RWPE2 (cell line): ENCODE results near the gene SH3PXD2B.
A peak's percentile ranks its signal among the peaks of the same experiment; 100 is the strongest.
"Not testable (repeated sequence)": the region's sequence is repeated elsewhere in the genome, so short reads cannot be mapped to it uniquely, and the experiment has no call there.

ENCODE experiments used
- ATAC-seq: fragments of 200-7000 bp; cut with Tn5 transposase; 3 replicates; pipeline ENCODE4 v1.9.1; 2021; ENCODE audit warnings: low read depth
- DNase-seq: peaks from one replicate; pipeline ENCODE4 v3.0.0-alpha.2; 2020; ENCODE audit warnings: low spot score
- H3K27ac ChIP-seq: fragments of 450-650 bp; 2 replicates; pipeline ENCODE4 v1.5.1; 2017; ENCODE audit warnings: mild to moderate bottlenecking; ENCODE audit not compliant: poor library complexity, severe bottlenecking
- H3K27me3 ChIP-seq: fragments of 250-450 bp; sonication (Bioruptor Pico); 2 replicates; pipeline ENCODE4 v1.5.1; 2021; ENCODE audit warnings: mild to moderate bottlenecking, moderate library complexity; ENCODE audit not compliant: insufficient read depth, poor library complexity, severe bottlenecking
- H3K36me3 ChIP-seq: fragments of 250-450 bp; sonication (Bioruptor Pico); 2 replicates; pipeline ENCODE4 v1.5.1; 2020; ENCODE audit warnings: low read depth, mild to moderate bottlenecking, moderate library complexity
- H3K4me1 ChIP-seq: fragments of 250-450 bp; sonication (Bioruptor Pico); 2 replicates; pipeline ENCODE4 v1.5.1; 2021; ENCODE audit warnings: mild to moderate bottlenecking, moderate library complexity; ENCODE audit not compliant: insufficient read depth, poor library complexity, severe bottlenecking
- H3K4me3 ChIP-seq: fragments of 250-450 bp; sonication (Bioruptor Pico); 2 replicates; pipeline ENCODE4 v1.5.1; 2021; ENCODE audit warnings: mild to moderate bottlenecking, moderate library complexity; ENCODE audit not compliant: severe bottlenecking
- H3K9me3 ChIP-seq: fragments of 250-450 bp; sonication (Bioruptor Pico); 2 replicates; pipeline ENCODE4 v1.5.1; 2021; ENCODE audit warnings: mild to moderate bottlenecking, moderate library complexity; ENCODE audit not compliant: severe bottlenecking
- TF ChIP-seq, protein P1 (sequence below): fragments of 450-650 bp; IDR thresholded peaks from one replicate; pipeline ENCODE4 v1.5.1; 2017; ENCODE audit warnings: mild to moderate bottlenecking, moderate library complexity; ENCODE audit not compliant: poor library complexity, severe bottlenecking

The SH3PXD2B gene

GRCh38 chr5:172479784-172480115 is 25.4 kb upstream of the SH3PXD2B start:
- Histone ChIP-seq H3K9me3 (no peaks in the 10 kb centered on the region), H3K4me3 (no peak overlapping the region), H3K27me3 (no peaks in the 10 kb centered on the region), H3K4me1 (no peaks in the 10 kb centered on the region), H3K36me3 (no peaks in the 10 kb centered on the region), H3K27ac (no peak overlapping the region)
- ATAC-seq = no peak
- TF ChIP-seq, protein P1, sequence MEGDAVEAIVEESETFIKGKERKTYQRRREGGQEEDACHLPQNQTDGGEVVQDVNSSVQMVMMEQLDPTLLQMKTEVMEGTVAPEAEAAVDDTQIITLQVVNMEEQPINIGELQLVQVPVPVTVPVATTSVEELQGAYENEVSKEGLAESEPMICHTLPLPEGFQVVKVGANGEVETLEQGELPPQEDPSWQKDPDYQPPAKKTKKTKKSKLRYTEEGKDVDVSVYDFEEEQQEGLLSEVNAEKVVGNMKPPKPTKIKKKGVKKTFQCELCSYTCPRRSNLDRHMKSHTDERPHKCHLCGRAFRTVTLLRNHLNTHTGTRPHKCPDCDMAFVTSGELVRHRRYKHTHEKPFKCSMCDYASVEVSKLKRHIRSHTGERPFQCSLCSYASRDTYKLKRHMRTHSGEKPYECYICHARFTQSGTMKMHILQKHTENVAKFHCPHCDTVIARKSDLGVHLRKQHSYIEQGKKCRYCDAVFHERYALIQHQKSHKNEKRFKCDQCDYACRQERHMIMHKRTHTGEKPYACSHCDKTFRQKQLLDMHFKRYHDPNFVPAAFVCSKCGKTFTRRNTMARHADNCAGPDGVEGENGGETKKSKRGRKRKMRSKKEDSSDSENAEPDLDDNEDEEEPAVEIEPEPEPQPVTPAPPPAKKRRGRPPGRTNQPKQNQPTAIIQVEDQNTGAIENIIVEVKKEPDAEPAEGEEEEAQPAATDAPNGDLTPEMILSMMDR = no peak
- DNase-seq = no peak

DNA sequence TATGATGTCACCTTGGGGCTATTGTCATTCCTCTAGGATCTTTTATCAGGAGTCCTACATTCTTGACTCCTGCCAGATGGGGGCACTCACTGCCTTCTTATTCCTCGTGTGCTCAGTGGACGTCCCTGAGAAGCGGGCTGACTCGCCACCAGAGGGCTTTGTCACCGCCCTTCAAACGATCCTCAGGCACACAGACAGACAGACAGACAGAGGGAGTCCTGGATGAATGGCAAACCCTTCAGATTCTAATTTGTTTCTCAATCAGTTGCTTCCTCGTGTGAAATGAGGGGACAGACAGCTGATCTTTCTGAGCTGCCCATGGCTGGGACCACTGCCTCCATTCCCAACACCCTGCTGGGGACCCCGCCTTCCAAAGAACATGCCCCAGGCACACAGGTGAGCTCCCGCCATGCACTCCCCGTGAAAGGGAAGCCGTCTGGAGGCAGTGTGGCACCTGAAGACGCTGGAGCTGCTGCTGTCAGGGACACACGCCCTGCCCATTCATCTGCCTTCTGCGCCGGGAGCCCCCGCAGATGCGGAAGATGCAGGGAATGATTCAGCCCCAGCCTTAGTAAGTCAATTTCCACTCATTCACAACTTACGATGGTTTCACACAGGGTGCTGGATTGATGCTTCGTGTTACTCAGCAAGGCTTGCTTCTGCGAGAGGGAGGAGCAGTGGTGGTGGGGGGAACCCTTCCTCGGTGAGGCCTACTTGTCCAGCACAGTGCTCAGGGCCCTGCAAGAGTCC is 24.9 kb upstream of the SH3PXD2B start:
- DNase-seq (no peak), ATAC-seq (peak; percentile 93)
- Histone ChIP-seq H3K36me3 (no peaks in the 10 kb centered on the region), H3K9me3 (no peaks in the 10 kb centered on the region), H3K27ac (no peak overlapping the region), H3K4me3 (no peak overlapping the region), H3K4me1 (no peaks in the 10 kb centered on the region), H3K27me3 (no peaks in the 10 kb centered on the region)
- TF ChIP-seq, protein P1 = peak; percentile 97

GRCh38 chr5:172478695-172479033 is 24.3 kb upstream of the SH3PXD2B start:
- not testable (repeated sequence) for H3K4me3 ChIP-seq, H3K4me1 ChIP-seq, H3K36me3 ChIP-seq, DNase-seq, H3K9me3 ChIP-seq, H3K27ac ChIP-seq, ATAC-seq, H3K27me3 ChIP-seq

GRCh38 chr5:172478256-172478655 is 23.9 kb upstream of the SH3PXD2B start:
- Histone ChIP-seq H3K27ac (no peak overlapping the region), H3K4me1 (no peaks in the 10 kb centered on the region), H3K9me3 (no peaks in the 10 kb centered on the region), H3K27me3 (no peaks in the 10 kb centered on the region), H3K4me3 (no peak overlapping the region), H3K36me3 (no peaks in the 10 kb centered on the region)
- DNase-seq (no peak), ATAC-seq (no peak)
- TF ChIP-seq, protein P1 = no peak

- H3K4me1 ChIP-seq = no peaks in the 10 kb centered on the region
- no peaks in the 10 kb centered on the region for H3K36me3 ChIP-seq
- no peaks in the 10 kb centered on the region for H3K27me3 ChIP-seq
- H3K4me3 ChIP-seq = no peak overlapping the region
- H3K27ac ChIP-seq = no peak overlapping the region
- ATAC-seq = no peak
- no peaks in the 10 kb centered on the region for H3K9me3 ChIP-seq
- no peak for DNase-seq
- TF ChIP-seq, protein P1 = no peak
Observed at GRCh38 chr5:172477466-172477865, 23.1 kb upstream of the SH3PXD2B start.
